Cortex of kidney (tissue), 1 donor: ENCODE results near the gene PPP2R3A.

Experiments used
- DNase-seq: peaks from one replicate; lab custom pipeline; 2025; lab: John Stamatoyannopoulos, UW

PPP2R3A gene

GRCh38 chr3:135973841-135974240 is 8.3 kb downstream of the PPP2R3A start:
- no peak for DNase-seq

DNA sequence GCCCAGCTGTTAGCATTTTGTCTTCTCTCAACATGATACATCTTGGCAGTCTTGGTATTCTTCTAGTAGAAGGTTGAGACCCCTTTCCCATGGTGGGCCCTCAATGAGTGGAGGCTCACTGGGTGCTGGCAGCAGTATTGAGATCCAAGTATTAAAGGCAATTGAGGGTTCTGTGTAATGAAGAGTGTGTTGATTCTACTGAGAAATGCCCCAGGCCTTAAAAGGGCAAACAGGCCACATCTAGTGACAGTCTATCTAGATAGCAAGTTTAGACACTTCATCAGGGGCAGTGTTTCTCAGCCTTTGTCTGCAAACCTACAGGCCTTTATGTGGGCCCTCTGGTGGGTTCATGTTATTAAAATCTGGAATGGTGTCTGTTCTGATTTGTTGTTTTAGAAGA is 9.5 kb downstream of the PPP2R3A start:
- no peak for DNase-seq

DNA sequence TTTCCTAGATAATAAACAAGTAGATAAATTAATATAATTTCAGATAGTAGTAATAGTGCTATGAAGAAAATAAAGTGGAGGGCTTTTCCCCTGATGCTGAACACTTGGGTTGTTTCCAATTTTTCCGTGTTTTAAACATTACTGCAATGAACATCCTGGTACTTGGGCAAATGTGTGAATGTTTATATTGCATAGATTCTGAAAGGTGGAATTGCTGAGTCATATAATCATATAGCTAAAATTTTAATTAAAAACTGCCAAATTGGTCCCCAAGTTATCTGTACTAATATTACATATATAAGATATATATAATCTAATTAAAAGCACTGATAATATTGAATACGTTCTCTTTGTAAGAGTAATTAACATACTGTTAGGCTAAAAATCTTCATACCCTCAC is 10.0 kb downstream of the PPP2R3A start:
- no peak for DNase-seq

DNA sequence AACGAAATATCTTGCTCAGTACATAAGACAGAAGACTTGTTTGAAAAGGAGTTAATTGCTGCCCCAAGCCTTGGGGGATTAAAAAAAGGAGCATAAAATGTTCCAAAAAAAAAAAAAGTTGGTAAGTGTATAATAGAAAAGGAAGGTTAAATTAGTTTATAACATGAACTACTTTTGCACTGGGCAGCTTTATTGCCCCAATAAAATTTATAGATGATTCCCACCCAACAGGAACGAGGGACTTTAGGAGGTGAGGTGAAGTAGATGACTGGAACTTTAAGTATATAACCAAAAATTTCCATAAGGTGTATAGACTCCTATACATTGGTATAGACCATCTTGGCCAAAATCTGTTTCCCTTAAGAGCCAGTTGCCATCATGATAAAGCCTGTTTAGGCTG is 14.8 kb downstream of the PPP2R3A start:
- DNase-seq: no peak

DNA sequence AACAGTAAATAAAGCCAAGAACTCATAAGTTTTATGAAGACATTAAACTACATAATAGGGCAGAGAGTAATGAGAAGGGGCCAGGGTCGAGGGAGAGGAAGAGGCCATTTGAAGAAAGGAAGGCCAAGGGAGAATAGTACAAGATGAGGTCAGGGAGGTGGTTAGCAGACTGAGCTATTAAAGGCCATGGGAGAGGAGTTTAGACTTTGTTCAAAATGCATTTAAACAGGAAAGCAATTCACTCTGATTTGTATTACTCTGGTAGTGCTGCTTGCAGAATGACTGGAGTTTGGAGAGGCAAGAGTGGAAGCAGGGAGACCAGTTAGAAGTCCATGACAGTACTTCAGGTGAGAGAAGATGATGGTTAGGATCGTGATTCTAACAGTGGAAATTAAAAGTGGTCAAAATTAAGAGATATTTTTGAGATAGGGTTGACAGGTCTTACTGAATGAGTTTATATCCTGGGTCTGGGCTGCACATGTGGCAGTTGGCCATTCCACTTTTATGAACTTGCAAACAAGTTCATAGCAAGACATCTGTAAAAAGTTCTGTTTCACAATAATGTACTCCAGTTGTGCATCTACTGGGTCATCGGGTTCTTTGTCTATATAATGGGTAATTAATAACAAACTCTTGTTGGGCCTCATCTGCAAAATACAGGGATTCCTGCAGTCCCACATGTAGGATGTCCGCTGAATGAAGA is 16.3 kb downstream of the PPP2R3A start:
- no peak for DNase-seq

DNA sequence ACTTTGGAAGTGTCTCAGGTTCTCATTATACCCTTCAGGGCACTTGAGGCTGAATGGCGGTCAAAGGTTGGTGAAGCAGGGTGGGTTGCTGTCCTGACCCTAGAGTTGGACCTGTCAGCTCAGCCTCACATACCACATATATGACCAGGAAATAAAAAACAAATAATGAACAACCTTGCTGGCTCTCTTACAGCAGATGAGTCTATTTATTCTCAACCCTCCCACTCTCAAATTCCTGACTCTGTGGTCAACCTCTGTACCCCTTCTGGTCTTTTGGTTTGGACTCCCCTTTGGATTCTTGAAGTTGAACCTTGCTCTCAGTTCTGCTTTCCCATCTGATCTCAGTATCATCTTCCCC is 16.9 kb downstream of the PPP2R3A start:
- DNase-seq: no peak

- no peak for DNase-seq
Observed at GRCh38 chr3:135982922-135983581, 17.5 kb downstream of the PPP2R3A start.

- DNase-seq: no peak
Observed at GRCh38 chr3:135987661-135988060, 22.1 kb downstream of the PPP2R3A start.

DNA sequence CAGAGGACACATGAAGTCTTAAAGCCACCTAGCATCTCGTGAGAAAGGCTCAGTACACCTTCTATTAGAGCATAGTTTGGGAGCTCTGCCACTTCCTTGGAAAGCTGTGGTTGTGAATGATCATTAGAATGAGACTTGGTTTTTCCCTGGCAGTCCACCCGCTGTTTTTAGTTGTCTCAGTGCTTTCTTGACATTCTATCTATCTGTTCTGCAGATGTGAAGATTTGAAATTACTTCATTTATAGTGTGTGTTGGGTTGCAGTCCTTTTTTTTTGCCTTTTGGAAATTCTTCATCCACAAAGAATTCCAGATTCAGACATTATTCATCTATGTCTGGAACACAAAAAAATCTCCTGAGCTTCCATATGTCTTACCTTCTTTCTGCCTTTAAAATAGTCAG is 23.7 kb downstream of the PPP2R3A start:
- no peak for DNase-seq

DNA sequence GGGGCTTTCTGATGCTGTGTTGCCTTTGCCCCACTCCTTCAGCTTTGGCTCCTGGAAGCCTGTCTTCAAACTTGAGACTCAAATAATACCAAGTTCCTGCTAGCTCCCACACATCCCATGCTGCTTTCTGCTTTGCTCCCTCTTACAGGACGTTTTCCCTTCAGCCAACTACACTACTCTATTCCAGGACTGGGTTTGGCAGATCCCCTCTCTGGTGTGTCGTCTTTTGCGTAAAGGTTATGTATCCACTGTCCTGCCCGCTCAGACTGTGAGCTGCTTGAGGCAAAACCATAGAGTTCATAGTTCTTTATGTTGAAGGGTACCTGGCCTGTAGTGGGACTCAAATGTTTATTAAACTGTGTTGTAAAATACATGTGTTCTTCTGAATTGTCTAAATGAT is 25.4 kb downstream of the PPP2R3A start:
- no peak for DNase-seq

- no peak for DNase-seq
Observed at GRCh38 chr3:135991621-135992020, 26.1 kb downstream of the PPP2R3A start.

GRCh38 chr3:135992072-135992471 is 26.5 kb downstream of the PPP2R3A start:
- no peak for DNase-seq

DNA sequence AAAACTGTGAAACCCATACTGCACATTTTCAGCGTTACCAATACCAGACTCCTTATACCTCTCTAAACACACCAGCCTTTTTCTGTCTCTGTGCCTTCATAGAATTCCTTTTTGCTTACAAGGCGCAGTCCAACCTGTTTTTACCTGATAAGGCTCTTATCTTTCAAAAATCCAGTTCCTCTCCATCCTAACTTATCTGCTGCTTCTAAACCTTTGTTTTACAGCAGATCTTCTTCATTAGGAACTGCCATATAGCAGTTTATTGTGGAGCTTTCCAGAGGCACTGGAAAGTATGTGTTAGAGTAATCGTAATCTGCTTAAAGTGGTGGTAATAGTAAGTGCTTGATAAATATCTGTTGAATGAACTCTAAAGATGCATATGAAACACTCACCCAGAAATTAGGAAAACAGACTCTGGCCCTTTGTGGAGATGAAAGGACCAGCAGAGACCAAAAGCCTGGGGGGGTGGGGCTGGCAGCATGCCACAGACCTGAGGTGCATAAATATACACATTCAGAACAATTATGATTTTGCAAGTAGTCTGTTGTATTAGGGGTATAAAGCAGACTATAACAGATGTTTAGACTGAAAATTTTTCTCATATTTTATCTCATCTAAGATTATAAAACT is 29.3 kb downstream of the PPP2R3A start:
- DNase-seq: no peak

DNA sequence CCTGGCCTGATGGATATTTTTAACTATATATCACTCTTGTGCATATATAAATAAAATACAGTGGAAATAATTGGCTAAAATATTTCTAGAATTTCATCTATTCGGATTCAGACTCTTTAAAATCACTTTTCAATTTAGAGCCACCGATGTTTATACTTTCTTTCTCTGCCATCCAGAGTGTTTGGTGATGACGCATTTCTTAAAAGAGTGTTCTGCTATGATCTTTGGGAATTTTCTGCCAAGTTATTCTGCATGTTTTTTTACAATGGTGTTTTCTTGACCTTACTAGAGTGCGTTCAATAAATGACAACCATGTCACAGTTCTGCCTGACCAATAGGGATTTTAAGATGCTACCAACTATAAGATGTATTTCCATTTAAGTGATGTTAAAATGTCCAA is 30.2 kb downstream of the PPP2R3A start:
- no peak for DNase-seq

DNA sequence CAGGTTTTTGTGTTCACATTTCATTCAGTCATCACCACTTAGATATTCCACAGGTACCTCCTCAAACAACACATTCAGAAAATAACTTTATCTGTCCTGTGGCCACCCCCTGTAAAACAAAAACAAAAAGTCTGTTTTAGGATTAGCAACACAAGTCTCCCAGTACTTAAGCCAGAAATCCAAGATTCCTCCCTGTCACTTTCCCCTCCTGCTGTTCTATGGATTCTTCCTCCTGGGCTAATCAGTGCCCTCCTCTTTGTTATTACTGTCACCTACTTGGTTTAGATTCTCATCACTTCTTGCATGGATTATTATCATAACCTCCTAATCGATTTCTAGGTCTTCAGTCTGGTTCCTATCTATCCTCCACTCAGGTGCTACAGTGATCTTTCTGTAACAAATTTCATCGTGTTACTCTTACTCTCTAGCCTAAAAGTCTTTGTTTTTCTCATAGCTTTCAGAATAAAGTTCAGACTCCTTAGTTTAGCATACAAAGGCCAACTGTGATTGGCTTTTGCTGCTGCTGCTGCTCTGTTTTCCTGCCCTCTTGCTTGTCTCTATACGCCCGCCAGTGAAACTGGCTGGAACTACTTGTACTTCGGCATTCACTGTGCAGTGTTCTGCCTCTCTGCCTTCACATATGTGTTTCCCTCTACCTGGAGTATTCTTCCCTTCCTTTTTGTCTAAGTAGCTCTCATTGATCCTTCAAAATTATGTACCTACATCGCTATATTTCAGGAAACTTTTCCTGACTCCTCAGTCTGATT is 32.2 kb downstream of the PPP2R3A start:
- DNase-seq: no peak

DNA sequence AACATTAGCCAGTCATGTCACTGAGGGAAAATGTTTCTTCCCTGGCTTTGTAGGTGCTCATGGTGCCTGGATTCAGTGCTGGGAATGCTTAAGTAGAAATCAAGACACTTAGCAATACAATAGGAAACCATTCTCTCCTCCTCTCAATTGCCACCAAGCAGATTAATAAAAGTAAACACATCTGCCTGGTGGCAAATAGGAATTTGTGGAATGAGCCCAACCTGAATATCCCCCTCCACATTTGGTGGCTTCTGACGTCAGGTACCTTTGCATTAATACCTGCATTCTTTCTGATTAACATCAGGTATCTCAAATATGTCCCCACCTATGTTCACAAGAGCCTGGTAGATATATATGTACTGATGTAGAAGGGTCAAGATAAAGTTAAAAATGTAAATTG is 42.7 kb downstream of the PPP2R3A start:
- DNase-seq: no peak

GRCh38 chr3:136008732-136009470 is 43.4 kb downstream of the PPP2R3A start:
- no peak for DNase-seq

DNA sequence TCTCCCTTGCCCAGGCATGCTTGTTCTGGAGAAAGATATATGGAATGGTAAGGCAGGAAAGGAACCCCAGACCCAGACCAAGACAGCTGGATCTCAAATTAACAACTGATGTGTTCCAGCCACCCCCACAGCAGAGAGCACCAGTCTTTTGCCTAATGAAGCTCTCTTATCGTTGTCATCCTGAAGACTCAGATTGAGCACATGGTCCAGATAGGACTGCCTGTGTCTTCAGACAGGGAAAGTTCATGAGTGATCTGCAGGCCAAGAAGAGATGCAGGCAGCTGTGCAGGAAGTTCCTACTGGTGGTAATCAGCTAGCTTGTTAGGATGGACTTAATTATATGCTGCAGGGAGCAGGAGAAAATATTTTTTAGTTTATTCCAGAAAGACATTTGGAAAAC is 53.3 kb downstream of the PPP2R3A start:
- DNase-seq: no peak

DNA sequence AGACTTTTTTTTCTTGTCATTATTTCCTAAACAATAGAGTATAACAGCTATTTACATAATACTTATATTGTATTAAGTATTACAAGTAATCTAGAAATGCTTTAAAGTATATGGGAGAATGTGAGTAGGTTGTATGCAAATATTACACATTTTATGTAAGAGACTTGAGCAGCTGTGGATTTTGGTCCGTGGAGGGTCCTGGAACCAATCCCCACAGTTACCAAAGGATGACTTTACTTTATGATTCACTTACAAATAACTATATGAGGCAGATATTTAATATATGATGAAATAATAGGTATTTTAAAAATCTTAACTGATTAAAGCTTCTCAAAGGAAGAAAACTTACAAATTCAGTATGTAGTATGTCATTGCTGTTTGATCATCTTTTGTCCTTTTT is 56.3 kb downstream of the PPP2R3A start:
- DNase-seq: no peak

DNA sequence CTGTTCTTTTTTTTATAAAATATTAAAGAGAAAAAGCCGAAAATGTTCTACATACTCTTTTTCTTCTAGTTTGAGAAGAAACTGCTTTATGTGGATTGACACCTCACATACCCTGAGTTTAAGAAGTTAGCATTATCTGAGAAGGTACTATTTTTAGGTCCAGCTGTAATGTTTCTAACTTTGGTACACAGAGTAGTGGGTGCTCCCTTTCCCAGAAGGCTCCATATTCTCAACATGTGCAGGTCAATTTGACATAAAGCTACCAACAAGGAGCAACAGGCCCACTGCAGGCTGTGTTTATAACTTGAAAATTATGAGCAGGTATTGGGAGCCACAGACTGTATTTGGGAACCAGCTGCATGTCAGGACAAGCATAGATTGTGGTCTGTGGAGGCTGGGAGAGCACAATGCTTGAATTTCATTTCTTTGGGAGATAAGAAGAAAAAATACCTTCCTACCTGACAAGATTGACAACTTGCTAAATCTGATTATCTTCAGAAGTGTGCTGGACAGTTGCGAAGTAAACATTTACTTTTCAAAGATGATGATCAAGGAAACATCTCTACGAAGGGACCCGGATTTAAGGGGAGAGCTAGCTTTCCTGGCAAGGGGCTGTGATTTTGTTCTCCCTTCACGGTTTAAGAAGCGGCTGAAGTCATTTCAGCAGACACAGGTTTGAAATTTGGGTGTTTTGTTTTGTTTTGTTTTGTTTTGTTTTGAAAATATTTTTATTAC is 57.2 kb downstream of the PPP2R3A start:
- no peak for DNase-seq

- DNase-seq: no peak
Observed at GRCh38 chr3:136023264-136023978, 57.9 kb downstream of the PPP2R3A start.
